ENCODE measurements around the gene PDGFRB. TPM values are rescaled to one million over a fixed set of nuclear protein-coding genes. Genes with fewer than 3 reads are reported as not detected.

PDGFRB gene
- polyA plus RNA-seq, 1 donor = 18.6 TPM

GRCh38 chr5:150075806-150076205 is 79.8 kb downstream of the PDGFRB start:
- Histone ChIP-seq H3K9me3 (ENCODE audit: control insufficient read depth, low read depth, low read length) (no peaks in the 10 kb centered on the region), H3K36me3 (ENCODE audit: control insufficient read depth, insufficient read depth, low read length) (no peaks in the 10 kb centered on the region), H3K4me1 (ENCODE audit: control insufficient read depth, insufficient read depth, low read length) (no peaks in the 10 kb centered on the region), H3K4me3 (ENCODE audit: low read length) (no peak overlapping the region), H3K27ac (ENCODE audit: low read length) (no peak overlapping the region), H3K27me3 (ENCODE audit: control insufficient read depth, insufficient read depth, low read length) (no peaks in the 10 kb centered on the region)
- no CpG with 5 or more reads among the region's 4 CpGs for WGBS (ENCODE audit: insufficient coverage, low lambda C conversion rate)
- no peak for DNase-seq

GRCh38 chr5:150075233-150075632 is 80.4 kb downstream of the PDGFRB start:
- WGBS (ENCODE audit: insufficient coverage, low lambda C conversion rate) = no CpG with 5 or more reads among the region's 4 CpGs
- Histone ChIP-seq H3K4me1 (ENCODE audit: control insufficient read depth, insufficient read depth, low read length) (no peaks in the 10 kb centered on the region), H3K9me3 (ENCODE audit: control insufficient read depth, low read depth, low read length) (no peaks in the 10 kb centered on the region), H3K27ac (ENCODE audit: low read length) (no peak overlapping the region), H3K36me3 (ENCODE audit: control insufficient read depth, insufficient read depth, low read length) (no peaks in the 10 kb centered on the region), H3K4me3 (ENCODE audit: low read length) (no peak overlapping the region), H3K27me3 (ENCODE audit: control insufficient read depth, insufficient read depth, low read length) (no peaks in the 10 kb centered on the region)
- no peak for DNase-seq

- H3K27me3 ChIP-seq (ENCODE audit: control insufficient read depth, insufficient read depth, low read length) = no peaks in the 10 kb centered on the region
- H3K27ac ChIP-seq (ENCODE audit: low read length) = no peak overlapping the region
- no peaks in the 10 kb centered on the region for H3K36me3 ChIP-seq (ENCODE audit: control insufficient read depth, insufficient read depth, low read length)
- H3K4me1 ChIP-seq (ENCODE audit: control insufficient read depth, insufficient read depth, low read length) = no peaks in the 10 kb centered on the region
- no peak overlapping the region for H3K4me3 ChIP-seq (ENCODE audit: low read length)
- no peak for DNase-seq
- WGBS (ENCODE audit: insufficient coverage, low lambda C conversion rate) = no CpG with 5 or more reads among the region's 3 CpGs
- no peaks in the 10 kb centered on the region for H3K9me3 ChIP-seq (ENCODE audit: control insufficient read depth, low read depth, low read length)
These were observed 82.0 kb downstream of the PDGFRB start for GRCh38 chr5:150073677-150074076.

- H3K9me3 ChIP-seq (ENCODE audit: control insufficient read depth, low read depth, low read length) = no peaks in the 10 kb centered on the region
- no peak for DNase-seq
- H3K27me3 ChIP-seq (ENCODE audit: control insufficient read depth, insufficient read depth, low read length) = no peaks in the 10 kb centered on the region
- H3K4me1 ChIP-seq (ENCODE audit: control insufficient read depth, insufficient read depth, low read length) = no peaks in the 10 kb centered on the region
- WGBS (ENCODE audit: insufficient coverage, low lambda C conversion rate) = no CpG with 5 or more reads among the region's 5 CpGs
- H3K4me3 ChIP-seq (ENCODE audit: low read length) = no peak overlapping the region
- no peaks in the 10 kb centered on the region for H3K36me3 ChIP-seq (ENCODE audit: control insufficient read depth, insufficient read depth, low read length)
- no peak overlapping the region for H3K27ac ChIP-seq (ENCODE audit: low read length)
These were observed 82.5 kb downstream of the PDGFRB start for GRCh38 chr5:150073086-150073625.

- no peak for DNase-seq
- no peaks in the 10 kb centered on the region for H3K4me1 ChIP-seq (ENCODE audit: control insufficient read depth, insufficient read depth, low read length)
- no peaks in the 10 kb centered on the region for H3K9me3 ChIP-seq (ENCODE audit: control insufficient read depth, low read depth, low read length)
- H3K4me3 ChIP-seq (ENCODE audit: low read length) = no peak overlapping the region
- no peak overlapping the region for H3K27ac ChIP-seq (ENCODE audit: low read length)
- H3K27me3 ChIP-seq (ENCODE audit: control insufficient read depth, insufficient read depth, low read length) = no peaks in the 10 kb centered on the region
- WGBS (ENCODE audit: insufficient coverage, low lambda C conversion rate) = 80% methylated on average over 1 of the region's 3 CpGs
- H3K36me3 ChIP-seq (ENCODE audit: control insufficient read depth, insufficient read depth, low read length) = no peaks in the 10 kb centered on the region
These were observed 84.8 kb downstream of the PDGFRB start for GRCh38 chr5:150070821-150071220.

GRCh38 chr5:150069672-150070627 is 85.7 kb downstream of the PDGFRB start:
- WGBS (ENCODE audit: insufficient coverage, low lambda C conversion rate) = 60% methylated on average over 1 of the region's 25 CpGs

GRCh38 chr5:150068961-150069645 is 86.5 kb downstream of the PDGFRB start:
- Histone ChIP-seq H3K36me3 (ENCODE audit: control insufficient read depth, insufficient read depth, low read length) (no peaks in the 10 kb centered on the region), H3K4me1 (ENCODE audit: control insufficient read depth, insufficient read depth, low read length) (no peaks in the 10 kb centered on the region), H3K4me3 (ENCODE audit: low read length) (no peak overlapping the region), H3K27ac (ENCODE audit: low read length) (no peak overlapping the region), H3K27me3 (ENCODE audit: control insufficient read depth, insufficient read depth, low read length) (no peaks in the 10 kb centered on the region), H3K9me3 (ENCODE audit: control insufficient read depth, low read depth, low read length) (no peaks in the 10 kb centered on the region)
- DNase-seq = no peak
- WGBS (ENCODE audit: insufficient coverage, low lambda C conversion rate) = no CpG with 5 or more reads among the region's 12 CpGs

More at GRCh38 chr5:150069672-150070627, 85.7 kb downstream of the PDGFRB start:
- Histone ChIP-seq H3K4me1 (ENCODE audit: control insufficient read depth, insufficient read depth, low read length) (no peaks in the 10 kb centered on the region), H3K4me3 (ENCODE audit: low read length) (no peak overlapping the region), H3K27ac (ENCODE audit: low read length) (no peak overlapping the region), H3K36me3 (ENCODE audit: control insufficient read depth, insufficient read depth, low read length) (no peaks in the 10 kb centered on the region), H3K27me3 (ENCODE audit: control insufficient read depth, insufficient read depth, low read length) (no peaks in the 10 kb centered on the region), H3K9me3 (ENCODE audit: control insufficient read depth, low read depth, low read length) (no peaks in the 10 kb centered on the region)
- no peak for DNase-seq

GRCh38 chr5:150068472-150068871 is 87.2 kb downstream of the PDGFRB start:
- no peak overlapping the region for H3K27ac ChIP-seq (ENCODE audit: low read length)
- H3K4me1 ChIP-seq (ENCODE audit: control insufficient read depth, insufficient read depth, low read length) = no peaks in the 10 kb centered on the region
- no peaks in the 10 kb centered on the region for H3K9me3 ChIP-seq (ENCODE audit: control insufficient read depth, low read depth, low read length)
- DNase-seq = no peak
- H3K4me3 ChIP-seq (ENCODE audit: low read length) = no peak overlapping the region
- no CpG with 5 or more reads among the region's 4 CpGs for whole genome bisulfite sequencing (ENCODE audit: insufficient coverage, low lambda C conversion rate)
- no peaks in the 10 kb centered on the region for H3K36me3 ChIP-seq (ENCODE audit: control insufficient read depth, insufficient read depth, low read length)
- H3K27me3 ChIP-seq (ENCODE audit: control insufficient read depth, insufficient read depth, low read length) = no peaks in the 10 kb centered on the region

GRCh38 chr5:150068071-150068470 is 87.6 kb downstream of the PDGFRB start:
- H3K9me3 ChIP-seq (ENCODE audit: control insufficient read depth, low read depth, low read length) = no peaks in the 10 kb centered on the region
- no peak overlapping the region for H3K27ac ChIP-seq (ENCODE audit: low read length)
- no peaks in the 10 kb centered on the region for H3K4me1 ChIP-seq (ENCODE audit: control insufficient read depth, insufficient read depth, low read length)
- no CpG with 5 or more reads among the region's 6 CpGs for WGBS (ENCODE audit: insufficient coverage, low lambda C conversion rate)
- H3K4me3 ChIP-seq (ENCODE audit: low read length) = no peak overlapping the region
- DNase-seq = no peak
- H3K36me3 ChIP-seq (ENCODE audit: control insufficient read depth, insufficient read depth, low read length) = no peaks in the 10 kb centered on the region
- H3K27me3 ChIP-seq (ENCODE audit: control insufficient read depth, insufficient read depth, low read length) = no peaks in the 10 kb centered on the region

- WGBS (ENCODE audit: insufficient coverage, low lambda C conversion rate) = 100% methylated on average over 1 of the region's 6 CpGs
- no peaks in the 10 kb centered on the region for H3K4me1 ChIP-seq (ENCODE audit: control insufficient read depth, insufficient read depth, low read length)
- DNase-seq = no peak
These were observed 88.2 kb downstream of the PDGFRB start for GRCh38 chr5:150067405-150067960.

More at GRCh38 chr5:150067405-150067960, 88.2 kb downstream of the PDGFRB start:
- no peaks in the 10 kb centered on the region for H3K9me3 ChIP-seq (ENCODE audit: control insufficient read depth, low read depth, low read length)
- no peak overlapping the region for H3K4me3 ChIP-seq (ENCODE audit: low read length)
- no peaks in the 10 kb centered on the region for H3K27me3 ChIP-seq (ENCODE audit: control insufficient read depth, insufficient read depth, low read length)
- no peak overlapping the region for H3K27ac ChIP-seq (ENCODE audit: low read length)
- H3K36me3 ChIP-seq (ENCODE audit: control insufficient read depth, insufficient read depth, low read length) = no peaks in the 10 kb centered on the region
